Tibial artery (tissue), 4 donors: Measurements from ENCODE around the gene SH3PXD2B.
"Not testable (repeated sequence)": the region's sequence is repeated elsewhere in the genome, so short reads cannot be mapped to it uniquely, and the experiment has no call there.

Experiments used
- DNase-seq, 2 donors: peaks; one replicate each; pipeline ENCODE4 v3.0.0-alpha.2; 2019
- H3K27ac ChIP-seq, 2 donors: fragments of 200-600 bp; sonication (generic) in 1 of 2; 1 replicate in 1 of 2; 2 replicates in 1 of 2; pipeline ENCODE4 v1.5.1; 2018 to 2019; ENCODE audit warnings: mild to moderate bottlenecking in 1 of 2
- H3K27me3 ChIP-seq, 2 donors: fragments of 200-600 bp; sonication (generic) in 1 of 2; one replicate each; pipeline versions ENCODE4 v1.5.1 to v1.6.0; 2016 to 2019
- H3K36me3 ChIP-seq, 3 donors: fragments of 200-600 bp; sonication (generic) in 2 of 3; one replicate each; pipeline ENCODE4 v1.5.1; 2016 to 2019; ENCODE audit warnings: mild to moderate bottlenecking in 2 of 3
- H3K4me1 ChIP-seq, 4 donors: fragments of 200-600 bp; sonication (generic) in 2 of 4; 1 replicate in 3 of 4; 2 replicates in 1 of 4; pipeline ENCODE4 v1.5.1; 2016 to 2019
- H3K4me3 ChIP-seq, 2 donors: fragments of 200-600 bp; sonication (generic) in 1 of 2; 1 replicate in 1 of 2; 2 replicates in 1 of 2; pipeline ENCODE4 v1.5.1; 2018 to 2019; ENCODE audit warnings: mild to moderate bottlenecking in 2 of 2
- H3K9me3 ChIP-seq, 3 donors: fragments of 200-600 bp; sonication (generic) in 1 of 3; one replicate each; pipeline ENCODE4 v1.5.1; 2016 to 2019
- intact Hi-C: fragments of 100-400 bp; cut with DNase I; formaldehyde crosslinking; loops from one replicate; pipeline ENCODE4 v1.15.0; 2023; ENCODE audit warnings: low total_unique reads
- TF ChIP-seq, protein P1 (sequence below), 2 experiments: fragments of 200-600 bp in 1 of 2; fragments of 450-650 bp in 1 of 2; IDR thresholded peaks; one replicate each; pipeline ENCODE4 v1.5.1; 2017 to 2019; ENCODE audit warnings: antibody characterized with exemption in 2 of 2, mild to moderate bottlenecking in 1 of 2, moderate library complexity in 1 of 2

Gene SH3PXD2B

DNA sequence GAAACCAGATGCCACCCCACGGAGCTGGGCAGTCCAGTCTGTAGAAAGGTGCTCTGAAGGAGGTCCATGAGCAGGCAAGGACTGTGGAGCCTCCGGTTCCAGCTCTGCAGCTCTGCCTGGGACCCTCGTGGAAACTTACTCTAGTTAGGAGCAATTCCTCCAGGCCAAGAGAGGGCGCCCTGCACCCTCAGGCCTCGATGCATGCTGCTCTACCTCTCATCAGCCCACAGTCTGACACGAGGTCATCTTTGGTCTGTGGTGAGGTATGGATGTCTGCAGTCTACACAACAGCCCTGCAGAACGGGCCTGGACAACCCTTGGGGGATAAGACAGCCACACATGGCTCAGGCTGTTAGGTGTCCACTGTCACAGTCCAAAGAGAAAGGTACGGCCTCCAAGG lies 120.1 kb downstream of the SH3PXD2B start:
- DNase-seq, result no peak
- Histone ChIP-seq H3K9me3 (no peaks in the 10 kb centered on the region), H3K27me3 (no peaks in the 10 kb centered on the region), H3K4me1 (no peaks in the 10 kb centered on the region), H3K4me3 (no peak overlapping the region), H3K27ac (no peak overlapping the region), H3K36me3 (peaks cover 5 to 57% (median 36%) of the 10 kb centered on the region in 3 donors)
- TF ChIP-seq, protein P1, sequence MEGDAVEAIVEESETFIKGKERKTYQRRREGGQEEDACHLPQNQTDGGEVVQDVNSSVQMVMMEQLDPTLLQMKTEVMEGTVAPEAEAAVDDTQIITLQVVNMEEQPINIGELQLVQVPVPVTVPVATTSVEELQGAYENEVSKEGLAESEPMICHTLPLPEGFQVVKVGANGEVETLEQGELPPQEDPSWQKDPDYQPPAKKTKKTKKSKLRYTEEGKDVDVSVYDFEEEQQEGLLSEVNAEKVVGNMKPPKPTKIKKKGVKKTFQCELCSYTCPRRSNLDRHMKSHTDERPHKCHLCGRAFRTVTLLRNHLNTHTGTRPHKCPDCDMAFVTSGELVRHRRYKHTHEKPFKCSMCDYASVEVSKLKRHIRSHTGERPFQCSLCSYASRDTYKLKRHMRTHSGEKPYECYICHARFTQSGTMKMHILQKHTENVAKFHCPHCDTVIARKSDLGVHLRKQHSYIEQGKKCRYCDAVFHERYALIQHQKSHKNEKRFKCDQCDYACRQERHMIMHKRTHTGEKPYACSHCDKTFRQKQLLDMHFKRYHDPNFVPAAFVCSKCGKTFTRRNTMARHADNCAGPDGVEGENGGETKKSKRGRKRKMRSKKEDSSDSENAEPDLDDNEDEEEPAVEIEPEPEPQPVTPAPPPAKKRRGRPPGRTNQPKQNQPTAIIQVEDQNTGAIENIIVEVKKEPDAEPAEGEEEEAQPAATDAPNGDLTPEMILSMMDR (IDR thresholded peaks at IDR 0.05), result no peak
- intact Hi-C loops, result no loop called here

DNA sequence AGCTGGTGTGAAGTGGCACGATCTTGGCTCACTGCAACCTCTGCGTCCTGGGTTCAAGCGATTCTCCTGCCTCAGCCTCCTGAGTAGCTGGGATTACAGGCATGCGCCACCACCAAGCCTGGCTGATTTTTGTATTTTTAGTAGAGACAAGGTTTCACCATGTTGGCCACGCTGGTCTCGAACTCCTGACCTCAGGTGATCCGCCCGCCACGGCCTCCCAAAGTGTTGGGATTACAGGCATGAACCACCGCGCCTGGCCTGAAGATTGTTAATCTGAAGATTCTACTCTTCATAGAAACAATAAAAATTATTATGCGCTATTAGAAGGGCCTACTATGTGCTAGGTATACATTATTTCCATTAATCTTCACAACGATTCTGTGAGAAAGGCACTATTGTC lies 127.4 kb downstream of the SH3PXD2B start:
- DNase-seq, H3K36me3 ChIP-seq, H3K27me3 ChIP-seq, H3K4me3 ChIP-seq, H3K27ac ChIP-seq, H3K4me1 ChIP-seq, intact Hi-C loops, H3K9me3 ChIP-seq: not testable (repeated sequence)

DNA sequence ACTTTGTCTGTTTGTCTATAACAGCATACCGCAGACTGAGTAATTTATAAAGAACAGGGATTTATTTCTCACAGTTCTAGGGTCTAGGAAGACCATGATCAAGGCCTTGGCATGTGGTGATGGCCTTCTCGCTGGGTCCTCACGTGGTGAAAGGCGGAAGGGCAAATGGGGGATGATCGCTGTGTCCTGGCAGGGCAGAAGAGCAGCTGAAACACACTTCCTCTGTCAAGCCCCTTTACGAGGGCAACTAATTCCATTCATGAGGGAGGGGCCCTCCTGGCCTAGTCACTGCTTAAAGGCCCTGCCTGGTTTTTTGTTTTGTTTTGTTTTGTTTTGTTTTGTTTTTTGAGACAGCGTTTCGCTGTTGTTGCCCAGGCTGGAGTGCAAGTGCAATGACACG lies 128.9 kb downstream of the SH3PXD2B start:
- no peak for DNase-seq
- H3K27ac ChIP-seq, result no peak overlapping the region
- TF ChIP-seq, protein P1 (IDR thresholded peaks at IDR 0.05), result no peak
- peaks cover 0 to 9% (median 5%) of the 10 kb centered on the region in 4 donors for H3K4me1 ChIP-seq
- H3K27me3 ChIP-seq, result no peaks in the 10 kb centered on the region
- no peaks in the 10 kb centered on the region for H3K36me3 ChIP-seq
- no peaks in the 10 kb centered on the region for H3K9me3 ChIP-seq
- intact Hi-C loops, result no loop called here
- no peak overlapping the region for H3K4me3 ChIP-seq

DNA sequence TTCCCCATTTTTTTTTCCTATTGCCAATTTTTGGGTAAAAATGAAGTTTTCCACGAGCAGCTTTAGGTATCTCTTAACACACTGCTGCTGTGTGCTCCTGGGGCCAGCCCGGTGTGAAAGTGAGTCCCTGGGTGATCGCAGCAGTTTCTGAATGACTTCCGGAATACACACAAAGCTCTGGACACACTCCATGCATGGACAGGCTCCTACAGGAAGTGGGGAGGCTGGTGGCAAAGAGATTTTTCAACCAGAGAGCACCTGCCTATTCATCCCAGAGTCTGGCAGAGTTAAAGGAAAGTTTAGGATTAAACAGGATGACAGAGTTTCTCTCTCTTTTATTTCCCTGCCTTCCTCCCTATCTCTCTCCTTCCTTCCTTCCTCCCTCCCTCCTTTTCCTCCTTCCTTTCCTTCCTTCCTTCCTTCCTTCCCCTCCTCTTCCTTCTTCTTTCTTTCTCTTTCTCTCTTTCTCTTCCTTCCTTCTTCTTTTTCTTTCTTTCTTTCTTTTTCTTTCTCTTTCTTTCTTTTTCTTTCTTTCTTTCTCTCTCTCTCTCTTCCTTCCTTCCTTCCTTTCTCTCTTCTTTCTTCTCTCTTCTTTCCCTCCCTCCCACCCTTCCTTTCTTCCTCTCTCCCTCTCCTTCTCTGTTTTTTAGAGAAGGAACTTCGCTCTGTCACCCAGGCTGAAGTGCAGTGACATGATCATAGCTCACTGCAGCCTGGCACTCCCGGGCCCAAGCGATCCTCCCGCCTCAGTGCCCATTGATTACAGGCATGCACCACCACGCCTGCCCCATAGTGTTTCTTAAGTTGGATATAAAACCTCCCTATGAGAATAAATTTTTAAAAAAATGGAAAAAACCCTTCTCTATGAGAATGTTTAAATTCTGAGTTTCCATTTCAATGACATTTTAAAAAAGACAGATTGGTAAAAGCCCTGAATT lies 132.0 kb downstream of the SH3PXD2B start:
- DNase-seq, result no peak
- no peaks in the 10 kb centered on the region for H3K36me3 ChIP-seq
- H3K27me3 ChIP-seq, result no peaks in the 10 kb centered on the region
- intact Hi-C loops, result no loop called here
- no peak overlapping the region for H3K4me3 ChIP-seq
- H3K4me1 ChIP-seq, result peaks cover 0 to 25% (median 16%) of the 10 kb centered on the region in 4 donors
- no peaks in the 10 kb centered on the region for H3K9me3 ChIP-seq
- TF ChIP-seq, protein P1 (IDR thresholded peaks at IDR 0.05), result no peak
- peak overlapping the region; percentile 14 to 19 for H3K27ac ChIP-seq

DNA sequence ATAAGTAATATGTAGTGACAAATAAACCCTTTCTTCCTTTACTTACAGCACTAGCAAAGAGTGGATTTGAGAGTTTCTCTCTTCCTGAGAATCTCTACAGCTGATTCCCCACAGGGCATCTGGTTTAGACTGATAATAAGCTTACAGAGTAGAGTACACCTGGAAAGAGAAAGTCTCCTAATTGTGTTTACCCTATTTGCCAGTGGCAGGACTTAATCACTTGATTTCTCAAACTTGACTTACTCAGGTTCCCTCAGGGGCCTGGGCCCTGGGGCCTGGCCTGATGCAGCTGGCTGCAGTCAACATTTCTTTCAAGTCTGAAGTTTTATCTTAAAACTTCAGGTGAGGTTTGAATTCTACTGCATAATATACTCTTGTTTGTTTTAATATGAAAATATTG lies 132.7 kb downstream of the SH3PXD2B start:
- DNase-seq, result no peak
- intact Hi-C loops, result no loop called here
- Histone ChIP-seq H3K27me3 (no peaks in the 10 kb centered on the region), H3K9me3 (no peaks in the 10 kb centered on the region), H3K4me3 (no peak overlapping the region), H3K36me3 (no peaks in the 10 kb centered on the region), H3K27ac (peak overlapping the region in 1 of 2 donors; percentile 14), H3K4me1 (peaks cover 0 to 25% (median 16%) of the 10 kb centered on the region in 4 donors)
- TF ChIP-seq, protein P1 (IDR thresholded peaks at IDR 0.05), result no peak

DNA sequence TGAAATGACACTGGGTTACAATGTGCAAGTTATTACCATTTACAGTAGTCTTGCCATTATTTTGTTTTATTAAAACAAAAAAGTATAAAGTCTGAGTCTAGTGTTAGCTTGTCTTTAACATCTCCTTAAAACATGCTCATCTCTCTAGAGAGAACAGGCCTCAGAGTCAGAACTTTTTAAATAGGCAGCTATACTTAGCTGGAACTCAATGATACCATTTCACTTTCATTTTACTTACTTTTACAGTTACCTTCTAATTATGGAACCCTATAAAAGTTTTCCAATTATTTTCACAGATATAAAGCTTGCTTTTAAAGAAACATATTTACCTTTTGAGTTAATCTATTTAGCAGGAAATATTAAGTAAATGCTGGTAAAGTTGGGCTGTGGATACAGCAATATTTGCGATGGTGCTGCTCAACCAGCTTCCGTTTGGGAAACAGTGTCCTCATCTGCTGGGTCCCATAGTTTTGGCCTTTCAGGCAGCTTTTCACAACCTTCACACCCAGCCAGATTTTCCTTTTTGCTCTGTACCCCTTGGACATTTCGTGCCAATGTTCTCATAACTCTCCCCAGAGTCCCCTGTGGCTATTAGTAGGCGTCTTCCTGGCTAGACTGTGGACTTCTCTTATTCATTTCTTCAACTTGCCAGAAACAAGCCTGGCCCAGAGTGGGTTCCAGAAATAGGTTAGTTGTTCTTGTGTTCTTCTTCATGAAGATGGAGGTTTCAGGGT lies 134.4 kb downstream of the SH3PXD2B start:
- Histone ChIP-seq H3K27ac (peak overlapping the region; percentile 65 to 66), H3K36me3 (no peaks in the 10 kb centered on the region), H3K4me1 (peaks cover 0 to 25% (median 16%) of the 10 kb centered on the region in 4 donors), H3K9me3 (no peaks in the 10 kb centered on the region), H3K4me3 (peak overlapping the region in 1 of 2 donors; percentile 9), H3K27me3 (no peaks in the 10 kb centered on the region)
- DNase-seq, result peak; percentile 47 to 69
- intact Hi-C loops, result no loop called here
- TF ChIP-seq, protein P1 (IDR thresholded peaks at IDR 0.05), result no peak
